Measurements from ENCODE around the gene LEUTX.

LEUTX gene

DNA sequence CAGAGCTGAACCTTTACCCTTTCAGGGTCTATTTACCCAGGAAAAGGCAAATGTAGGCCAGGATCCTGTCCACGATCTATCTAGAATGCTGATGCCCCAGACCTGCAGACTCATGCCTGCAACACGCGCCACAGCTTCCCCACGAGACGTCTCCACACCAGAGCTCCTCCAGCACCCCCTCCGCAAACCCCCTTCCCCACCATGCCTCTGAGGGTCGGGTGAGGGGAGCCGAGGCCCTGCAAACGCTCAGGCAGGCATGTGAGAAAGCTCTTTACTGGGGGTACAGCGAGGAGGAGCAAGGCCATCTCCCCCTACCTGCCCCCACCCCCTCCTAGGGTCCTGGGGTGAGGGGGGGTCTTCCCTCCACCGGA is 46.4 kb downstream of the LEUTX start:
- no peak for DNase-seq (ENCODE audit: insufficient read length)
- no peak for FAIRE-seq
- no peak for TF ChIP-seq TAF1 (IDR thresholded peaks at IDR 0.05; ENCODE audit: borderline replicate concordance, low read depth, low read length)
- TF ChIP-seq POLR2A (IDR thresholded peaks at IDR 0.05; ENCODE audit: low read depth, low read length): no peak
- TF ChIP-seq POLR2AphosphoS5 (IDR thresholded peaks at IDR 0.05; ENCODE audit: low read depth, low read length): no peak

DNA sequence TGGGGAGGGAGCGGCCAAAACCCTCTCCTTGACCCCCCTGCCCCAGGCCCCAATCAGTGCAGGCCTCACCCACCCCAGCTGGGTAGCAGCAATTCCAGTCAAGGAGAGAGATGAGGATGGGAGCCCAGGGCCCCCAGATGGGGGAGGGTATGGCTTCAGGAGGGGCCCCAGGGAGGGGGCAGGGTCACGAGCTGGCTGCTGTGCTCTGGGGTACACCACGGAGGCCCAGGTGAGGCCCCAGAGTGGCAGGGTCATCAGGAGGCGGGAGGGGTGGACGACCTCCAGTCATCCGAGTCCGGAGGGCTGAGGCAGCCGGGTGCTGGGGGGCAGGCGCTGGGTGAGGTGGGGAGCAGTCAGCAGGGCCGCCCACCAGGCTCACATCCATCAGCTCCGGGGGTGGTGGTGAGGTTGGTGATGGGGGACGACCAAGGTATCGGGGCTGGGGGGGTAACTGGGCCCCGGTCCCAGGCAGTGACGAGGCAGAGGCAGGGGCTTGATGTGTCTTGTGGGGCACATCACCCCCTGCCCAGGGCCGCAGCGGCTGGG is 47.0 kb downstream of the LEUTX start:
- DNase-seq (ENCODE audit: insufficient read length) (no peak), FAIRE-seq (no peak)
- no peak for TF ChIP-seq POLR2AphosphoS5 (IDR thresholded peaks at IDR 0.05; ENCODE audit: low read depth, low read length)
- no peak for TF ChIP-seq POLR2A (IDR thresholded peaks at IDR 0.05; ENCODE audit: low read depth, low read length)
- no peak for TF ChIP-seq TAF1 (IDR thresholded peaks at IDR 0.05; ENCODE audit: borderline replicate concordance, low read depth, low read length)

GRCh38 chr19:39826311-39826945 is 47.8 kb downstream of the LEUTX start:
- TF ChIP-seq POLR2AphosphoS5 (IDR thresholded peaks at IDR 0.05; ENCODE audit: low read depth, low read length): no peak
- TF ChIP-seq POLR2A (IDR thresholded peaks at IDR 0.05; ENCODE audit: low read depth, low read length): no peak
- TF ChIP-seq TAF1 (IDR thresholded peaks at IDR 0.05; ENCODE audit: borderline replicate concordance, low read depth, low read length): no peak
- FAIRE-seq: no peak
- no peak for DNase-seq (ENCODE audit: insufficient read length)

DNA sequence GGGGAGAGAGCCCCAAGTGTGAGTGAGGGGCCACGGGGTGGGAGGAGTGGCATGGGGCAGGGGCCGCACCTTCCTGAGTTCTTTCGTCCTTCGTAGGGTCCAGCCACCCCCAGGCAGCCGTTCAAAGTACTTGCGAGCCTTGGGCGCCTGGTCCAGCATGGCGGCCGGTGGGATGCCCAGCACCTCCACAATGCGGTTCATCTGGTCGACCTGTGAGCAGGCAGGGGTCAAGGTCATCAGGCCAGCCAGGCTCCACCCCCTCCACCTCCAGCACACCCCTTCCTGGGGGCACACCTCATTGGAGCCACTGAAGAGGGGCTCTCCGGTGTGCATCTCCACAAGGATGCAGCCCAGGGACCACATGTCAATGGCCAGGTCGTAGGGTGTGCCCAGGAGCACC is 48.6 kb downstream of the LEUTX start:
- no peak for FAIRE-seq
- no peak for TF ChIP-seq POLR2AphosphoS5 (IDR thresholded peaks at IDR 0.05; ENCODE audit: low read depth, low read length)
- no peak for TF ChIP-seq POLR2A (IDR thresholded peaks at IDR 0.05; ENCODE audit: low read depth, low read length)
- TF ChIP-seq TAF1 (IDR thresholded peaks at IDR 0.05; ENCODE audit: borderline replicate concordance, low read depth, low read length): no peak

GRCh38 chr19:39828015-39828653 is 49.5 kb downstream of the LEUTX start:
- DNase-seq (ENCODE audit: insufficient read length) (no peak), FAIRE-seq (no peak)
- TF ChIP-seq POLR2AphosphoS5 (IDR thresholded peaks at IDR 0.05; ENCODE audit: low read depth, low read length) (no peak), TAF1 (IDR thresholded peaks at IDR 0.05; ENCODE audit: borderline replicate concordance, low read depth, low read length) (no peak), POLR2A (IDR thresholded peaks at IDR 0.05; ENCODE audit: low read depth, low read length) (no peak)

More for the DNA sequence above, 48.6 kb downstream of the LEUTX start:
- DNase-seq (ENCODE audit: insufficient read length): no peak

DNA sequence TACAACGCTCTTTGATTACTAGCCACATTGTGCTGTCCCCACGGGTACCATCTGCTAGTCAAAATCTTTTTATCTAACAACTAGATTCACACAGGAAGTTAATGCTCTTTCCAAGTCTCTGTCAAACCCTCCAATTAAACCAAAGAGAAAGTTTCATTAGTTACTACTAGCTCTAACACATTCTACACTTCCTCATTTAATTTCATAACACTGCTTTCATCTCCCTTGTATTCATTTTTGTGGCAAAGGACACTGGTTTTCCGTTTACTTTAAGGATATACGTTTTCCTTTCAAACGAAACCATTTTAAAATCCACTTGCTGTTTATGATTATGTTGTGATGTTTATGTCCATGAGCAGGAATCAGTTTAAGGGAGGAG is 50.0 kb downstream of the LEUTX start:
- FAIRE-seq (no peak), DNase-seq (ENCODE audit: insufficient read length) (no peak)
- no peak for TF ChIP-seq POLR2AphosphoS5 (IDR thresholded peaks at IDR 0.05; ENCODE audit: low read depth, low read length)
- no peak for TF ChIP-seq POLR2A (IDR thresholded peaks at IDR 0.05; ENCODE audit: low read depth, low read length)
- no peak for TF ChIP-seq TAF1 (IDR thresholded peaks at IDR 0.05; ENCODE audit: borderline replicate concordance, low read depth, low read length)

GRCh38 chr19:39829702-39830275 is 51.1 kb downstream of the LEUTX start:
- no peak for FAIRE-seq
- TF ChIP-seq POLR2A (IDR thresholded peaks at IDR 0.05; ENCODE audit: low read depth, low read length) (no peak), POLR2AphosphoS5 (IDR thresholded peaks at IDR 0.05; ENCODE audit: low read depth, low read length) (no peak), TAF1 (IDR thresholded peaks at IDR 0.05; ENCODE audit: borderline replicate concordance, low read depth, low read length) (no peak)
- no peak for DNase-seq (ENCODE audit: insufficient read length)

- DNase-seq (ENCODE audit: insufficient read length): no peak
- no peak for TF ChIP-seq TAF1 (IDR thresholded peaks at IDR 0.05; ENCODE audit: borderline replicate concordance, low read depth, low read length)
- no peak for TF ChIP-seq POLR2A (IDR thresholded peaks at IDR 0.05; ENCODE audit: low read depth, low read length)
- TF ChIP-seq POLR2AphosphoS5 (IDR thresholded peaks at IDR 0.05; ENCODE audit: low read depth, low read length): no peak
- FAIRE-seq: no peak
Measured at GRCh38 chr19:39830406-39830805, 51.8 kb downstream of the LEUTX start.

DNA sequence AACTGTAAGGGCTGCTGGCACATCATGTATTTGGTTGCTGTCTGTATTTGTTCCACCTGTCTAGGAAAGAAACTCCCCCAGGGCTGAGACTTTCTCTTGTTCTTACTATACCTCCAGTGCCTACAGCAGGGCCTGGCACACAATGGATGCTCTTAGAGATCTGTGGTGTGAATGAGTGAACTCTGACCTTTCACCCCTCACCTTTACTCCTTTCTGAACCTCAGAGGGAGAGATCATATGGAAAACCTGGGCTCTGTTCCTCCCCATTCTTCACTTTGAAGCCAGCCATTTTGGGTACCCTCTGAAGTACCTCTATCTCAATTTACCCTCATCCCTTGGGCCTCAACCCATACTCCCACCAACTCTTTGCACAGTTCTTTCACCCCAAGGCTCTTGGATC is 52.2 kb downstream of the LEUTX start:
- DNase-seq (ENCODE audit: insufficient read length) (no peak), FAIRE-seq (no peak)
- no peak for TF ChIP-seq TAF1 (IDR thresholded peaks at IDR 0.05; ENCODE audit: borderline replicate concordance, low read depth, low read length)
- TF ChIP-seq POLR2AphosphoS5 (IDR thresholded peaks at IDR 0.05; ENCODE audit: low read depth, low read length): no peak
- TF ChIP-seq POLR2A (IDR thresholded peaks at IDR 0.05; ENCODE audit: low read depth, low read length): no peak

DNA sequence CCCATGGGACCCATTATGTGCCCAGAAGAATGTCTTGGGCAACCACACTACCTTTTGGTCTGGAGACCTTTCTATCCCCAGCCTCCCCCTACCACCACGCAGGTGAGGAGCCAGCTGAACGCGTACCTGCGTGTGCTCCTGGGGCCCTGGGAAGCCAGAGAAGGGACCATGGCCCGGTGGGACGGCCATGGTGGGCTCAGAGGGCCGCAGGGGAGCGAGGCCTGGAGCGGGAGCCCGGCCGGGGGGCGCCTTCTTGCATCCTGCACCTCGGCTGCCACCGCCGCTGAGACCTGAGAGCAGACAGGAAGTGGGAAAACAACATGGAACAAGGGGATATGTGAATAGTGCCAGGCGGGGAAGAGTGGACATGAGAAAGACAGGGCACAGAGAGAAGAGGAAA is 53.0 kb downstream of the LEUTX start:
- FAIRE-seq (no peak), DNase-seq (ENCODE audit: insufficient read length) (no peak)
- TF ChIP-seq POLR2AphosphoS5 (IDR thresholded peaks at IDR 0.05; ENCODE audit: low read depth, low read length): no peak
- no peak for TF ChIP-seq POLR2A (IDR thresholded peaks at IDR 0.05; ENCODE audit: low read depth, low read length)
- no peak for TF ChIP-seq TAF1 (IDR thresholded peaks at IDR 0.05; ENCODE audit: borderline replicate concordance, low read depth, low read length)

DNA sequence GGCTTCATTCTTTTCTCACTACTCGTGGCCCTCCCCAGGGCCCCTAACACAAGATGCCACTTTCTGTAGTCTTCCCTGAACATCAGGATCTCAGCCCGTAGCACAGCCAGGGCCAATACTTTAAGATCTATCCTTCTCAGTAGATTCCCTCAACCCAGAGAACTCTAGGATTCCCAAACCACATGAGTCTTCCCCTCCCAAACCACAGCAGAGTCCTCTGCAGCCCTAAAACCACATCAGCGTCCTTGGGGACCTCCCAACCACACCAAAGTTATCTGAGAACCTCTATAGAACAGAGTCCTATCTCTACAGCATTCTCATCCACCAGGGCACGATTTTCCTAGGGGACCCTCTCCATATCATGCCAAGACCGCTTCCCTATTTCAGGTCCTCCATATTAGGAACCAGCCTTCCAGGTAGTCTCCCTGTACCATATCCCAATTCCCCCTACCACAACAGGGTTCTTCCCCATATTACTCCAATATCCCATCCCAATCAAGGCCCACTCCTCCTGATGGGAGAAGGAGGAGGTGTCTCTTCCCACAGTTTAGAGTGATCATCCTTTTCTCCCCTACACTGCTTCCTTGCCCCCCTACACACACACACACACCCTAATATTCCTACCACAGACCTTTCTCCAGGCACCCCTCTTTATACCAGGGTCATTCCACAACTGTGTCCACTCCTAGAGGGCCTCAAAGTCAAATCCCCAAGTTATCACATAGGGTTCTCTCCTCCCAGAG is 53.9 kb downstream of the LEUTX start:
- no peak for TF ChIP-seq POLR2AphosphoS5 (IDR thresholded peaks at IDR 0.05; ENCODE audit: low read depth, low read length)
- no peak for TF ChIP-seq POLR2A (IDR thresholded peaks at IDR 0.05; ENCODE audit: low read depth, low read length)
- no peak for TF ChIP-seq TAF1 (IDR thresholded peaks at IDR 0.05; ENCODE audit: borderline replicate concordance, low read depth, low read length)
- FAIRE-seq (no peak), DNase-seq (ENCODE audit: insufficient read length) (no peak)

Measured in GM12892 (cell line).